ENCODE measurements around the gene GTF2F2.

GTF2F2 gene

GRCh38 chr13:45109102-45109720, 11.1 kb upstream of the GTF2F2 start:
- peak overlapping the region; percentile 81 for H3K4me3 ChIP-seq (ENCODE audit: low read length)
- H3K9ac ChIP-seq (ENCODE audit: low read length) = peak overlapping the region; percentile 70

GRCh38 chr13:45113233-45114224, 6.8 kb upstream of the GTF2F2 start:
- no peak overlapping the region for H3K9ac ChIP-seq (ENCODE audit: low read length)
- TF ChIP-seq EZH2phosphoT487 (IDR thresholded peaks at IDR 0.05; ENCODE audit: low read depth) = no peak
- TF ChIP-seq CTCF (IDR thresholded peaks at IDR 0.05; ENCODE audit: low read depth, low read length) = no peak
- H3K27me3 ChIP-seq (ENCODE audit: low read depth, low read length) = no peaks in the 10 kb centered on the region
- H3K4me2 ChIP-seq (ENCODE audit: low read length) = no peak overlapping the region
- H3K36me3 ChIP-seq (replicated peaks; ENCODE audit: low read depth, low read length) = no peaks in the 10 kb centered on the region
- no peaks in the 10 kb centered on the region for H3K79me2 ChIP-seq (ENCODE audit: low read length)
- H3K9me3 ChIP-seq (ENCODE audit: insufficient read depth, low read length) = no peaks in the 10 kb centered on the region
- H3K4me1 ChIP-seq (ENCODE audit: low read length) = peaks cover 8% of the 10 kb centered on the region
- H3K27ac ChIP-seq (ENCODE audit: low read length) = no peak overlapping the region
- no peaks in the 10 kb centered on the region for H4K20me1 ChIP-seq (ENCODE audit: insufficient read depth, low read length)
- 0 out of 2 replicates have a peak overlapping the region, but pooled peaks have one; percentile 24 for H2AFZ ChIP-seq (ENCODE audit: low read depth, low read length)
- no peak overlapping the region for H3K4me3 ChIP-seq (ENCODE audit: low read length)

More at GRCh38 chr13:45109102-45109720, 11.1 kb upstream of the GTF2F2 start:
- Histone ChIP-seq H3K4me2 (ENCODE audit: low read length) (peak overlapping the region; percentile 93), H3K4me1 (ENCODE audit: low read length) (peaks cover 12% of the 10 kb centered on the region), H3K79me2 (ENCODE audit: low read length) (no peaks in the 10 kb centered on the region), H2AFZ (ENCODE audit: low read depth, low read length) (peak overlapping the region; percentile 100), H3K27ac (ENCODE audit: low read length) (peak overlapping the region; percentile 22; the same call in 1 of the 2 replicates), H3K27me3 (ENCODE audit: low read depth, low read length) (peaks cover 2% of the 10 kb centered on the region), H3K36me3 (replicated peaks; ENCODE audit: low read depth, low read length) (no peaks in the 10 kb centered on the region), H4K20me1 (ENCODE audit: insufficient read depth, low read length) (no peaks in the 10 kb centered on the region), H3K9me3 (ENCODE audit: insufficient read depth, low read length) (no peaks in the 10 kb centered on the region)
- no peak for TF ChIP-seq CTCF (IDR thresholded peaks at IDR 0.05; ENCODE audit: low read depth, low read length)

GRCh38 chr13:45119469-45119990, 780 bp upstream of the GTF2F2 start:
- Histone ChIP-seq H2AFZ (ENCODE audit: low read depth, low read length) (peak overlapping the region; percentile 96), H3K79me2 (ENCODE audit: low read length) (peaks cover 42% of the 10 kb centered on the region), H3K4me2 (ENCODE audit: low read length) (peak overlapping the region; percentile 92), H3K27me3 (ENCODE audit: low read depth, low read length) (no peaks in the 10 kb centered on the region), H3K4me1 (ENCODE audit: low read length) (peaks cover 15% of the 10 kb centered on the region), H3K9ac (ENCODE audit: low read length) (peak overlapping the region; percentile 79), H3K9me3 (ENCODE audit: insufficient read depth, low read length) (no peaks in the 10 kb centered on the region), H3K36me3 (replicated peaks; ENCODE audit: low read depth, low read length) (no peaks in the 10 kb centered on the region), H3K27ac (ENCODE audit: low read length) (no peak overlapping the region), H4K20me1 (ENCODE audit: insufficient read depth, low read length) (peaks cover 17% of the 10 kb centered on the region), H3K4me3 (ENCODE audit: low read length) (peak overlapping the region; percentile 80)
- TF ChIP-seq CTCF (IDR thresholded peaks at IDR 0.05; ENCODE audit: low read depth, low read length) (no peak), EZH2phosphoT487 (IDR thresholded peaks at IDR 0.05; ENCODE audit: low read depth) (no peak)
